ENCODE results near the gene ZNF302.

The ZNF302 gene

DNA sequence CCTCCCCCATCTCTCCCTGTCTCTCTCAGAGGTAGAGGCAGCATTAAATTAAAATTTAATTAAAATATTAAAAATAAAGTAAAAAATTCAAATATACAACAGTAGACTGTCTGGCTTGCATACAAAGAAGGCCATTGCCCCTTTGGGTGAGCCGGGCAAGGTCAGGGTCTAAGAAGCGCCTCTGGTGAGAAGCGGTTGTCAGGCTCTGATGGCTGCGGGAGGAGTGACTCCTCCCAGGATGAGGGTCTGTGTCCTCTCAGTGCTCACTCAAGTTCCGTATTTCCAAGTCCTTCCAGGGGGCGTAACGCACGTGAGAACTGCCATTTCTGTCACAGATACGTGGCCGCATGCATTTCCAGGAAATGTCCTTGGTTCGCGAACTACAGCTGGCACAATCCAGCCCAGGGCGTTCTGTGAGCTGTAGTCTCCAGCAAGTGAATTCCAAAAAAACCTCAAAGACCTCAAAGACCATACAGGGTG lies 55.8 kb downstream of the ZNF302 start:
- peak in 2 of 3 experiments; percentile 73 to 86 for DNase-seq

GRCh38 chr19:34733746-34734536 lies 56.5 kb downstream of the ZNF302 start, which contains the start of gene ZNF181:
TSS of gene ZNF181 (plus strand) at chr19:34734243. CDS start at chr19:34735038, 795 bp downstream.
- peak; percentile 93 to 94 (median 94) for DNase-seq

- DNase-seq, result peak in 2 of 3 experiments; percentile 78 to 87
These were observed 57.1 kb downstream of the ZNF302 start for GRCh38 chr19:34734537-34735103.

Measured in NCI-H1417 (cell line).